ENCODE data around the gene MGAT4A.

- no peak for TF ChIP-seq CTCF (IDR thresholded peaks at IDR 0.05)
- no peak for TF ChIP-seq POLR2A (IDR thresholded peaks at IDR 0.05)
These were observed 990 bp upstream of the MGAT4A start for GRCh38 chr2:98731894-98732349.

All from esophagus squamous epithelium (tissue), 4 donors.